H9 (cell line): ENCODE results near the gene LETM1. TPM values are rescaled to one million over a fixed set of nuclear protein-coding genes. Genes with fewer than 3 reads are reported as not detected.

Source experiments
- DNase-seq: peaks from one replicate; pipeline ENCODE4 v3.0.0-alpha.2; 2017
- H2AFZ ChIP-seq: one replicate; pipeline ENCODE4 v1.6.1; 2013; ENCODE audit warnings: mild to moderate bottlenecking, low read length, control low read depth, moderate library complexity
- H2AK5ac ChIP-seq: 2 replicates; pipeline ENCODE4 v1.6.1; 2013; ENCODE audit warnings: low read length, control low read depth, mixed read lengths; ENCODE audit not compliant: insufficient read length
- H2BK120ac ChIP-seq: one replicate; pipeline ENCODE4 v1.6.1; 2013; ENCODE audit warnings: low read depth, mild to moderate bottlenecking, low read length, control low read depth, inconsistent platforms; ENCODE audit not compliant: poor library complexity, severe bottlenecking
- H2BK12ac ChIP-seq: 2 replicates; pipeline ENCODE4 v1.6.1; 2013; ENCODE audit warnings: low read length, control low read depth, mixed read lengths, low read depth; ENCODE audit not compliant: insufficient read length
- H2BK15ac ChIP-seq: 2 replicates; pipeline ENCODE4 v1.6.1; 2013; ENCODE audit warnings: low read depth, low read length, control low read depth
- H2BK20ac ChIP-seq: one replicate; pipeline ENCODE4 v1.6.1; 2013; ENCODE audit warnings: low read depth, mild to moderate bottlenecking, low read length, control low read depth, inconsistent platforms; ENCODE audit not compliant: poor library complexity, severe bottlenecking
- H2BK5ac ChIP-seq: 2 replicates; pipeline ENCODE4 v1.6.1; 2013; ENCODE audit warnings: low read length, control low read depth, mixed read lengths; ENCODE audit not compliant: insufficient read length
- H3K14ac ChIP-seq: 2 replicates; pipeline ENCODE4 v1.6.1; 2013; ENCODE audit warnings: low read length, control low read depth; ENCODE audit not compliant: insufficient read depth
- H3K18ac ChIP-seq: 2 replicates; pipeline ENCODE4 v1.6.1; 2013; ENCODE audit warnings: low read depth, mild to moderate bottlenecking, mixed read lengths, low read length, control low read depth; ENCODE audit not compliant: insufficient read length
- H3K23ac ChIP-seq: 2 replicates; pipeline ENCODE4 v1.6.1; 2013; ENCODE audit warnings: low read length, control low read depth, mixed read lengths, low read depth; ENCODE audit not compliant: insufficient read length
- H3K23me2 ChIP-seq: 2 replicates; pipeline ENCODE4 v1.6.1; 2013; ENCODE audit warnings: low read depth, mild to moderate bottlenecking, mixed read lengths, low read length, control low read depth; ENCODE audit not compliant: insufficient read length, poor library complexity, severe bottlenecking
- H3K27ac ChIP-seq: 2 replicates; pipeline ENCODE4 v1.5.1; 2013; ENCODE audit warnings: low read length, control low read depth, mixed read lengths, low read depth; ENCODE audit not compliant: insufficient read length
- H3K27me3 ChIP-seq: 2 replicates; pipeline ENCODE4 v1.6.1; 2013; ENCODE audit warnings: low read length, control low read depth, inconsistent platforms; ENCODE audit not compliant: insufficient read depth
- H3K4ac ChIP-seq: 2 replicates; pipeline ENCODE4 v1.6.1; 2013; ENCODE audit warnings: low read depth, mild to moderate bottlenecking, control low read depth, inconsistent platforms, low read length, moderate library complexity
- H3K4me1 ChIP-seq: 2 replicates; pipeline ENCODE4 v1.6.1; 2013; ENCODE audit warnings: low read length, control low read depth, inconsistent platforms; ENCODE audit not compliant: insufficient read depth
- H3K4me2 ChIP-seq: 2 replicates; pipeline ENCODE4 v1.6.1; 2013; ENCODE audit warnings: low read length, control low read depth, mixed read lengths; ENCODE audit not compliant: insufficient read length, insufficient read depth
- H3K56ac ChIP-seq: 2 replicates; pipeline ENCODE4 v1.6.1; 2013; ENCODE audit warnings: low read depth, mild to moderate bottlenecking, mixed read lengths, low read length, control low read depth; ENCODE audit not compliant: insufficient read length
- H3K79me1 ChIP-seq: 2 replicates; pipeline ENCODE4 v1.6.1; 2013; ENCODE audit warnings: low read depth, mild to moderate bottlenecking, moderate library complexity, low read length, control low read depth, inconsistent platforms; ENCODE audit not compliant: insufficient read depth, poor library complexity, severe bottlenecking
- H3K79me2 ChIP-seq: 2 replicates; pipeline ENCODE4 v1.6.1; 2013; ENCODE audit warnings: low read length, control low read depth, inconsistent platforms; ENCODE audit not compliant: insufficient read depth
- H3K9ac ChIP-seq: 2 replicates; pipeline ENCODE4 v1.6.1; 2013; ENCODE audit warnings: low read length, control low read depth, mixed read lengths; ENCODE audit not compliant: insufficient read length; ENCODE audit errors: extremely low read depth
- H3K9me3 ChIP-seq: one replicate; pipeline ENCODE4 v1.6.1; 2013; ENCODE audit warnings: low read depth, low read length, inconsistent platforms; ENCODE audit not compliant: control insufficient read depth
- H3T11ph ChIP-seq: one replicate; pipeline ENCODE4 v1.6.1; 2013; ENCODE audit warnings: mild to moderate bottlenecking, low read length, control low read depth, inconsistent platforms
- H4K20me1 ChIP-seq: one replicate; pipeline ENCODE4 v1.6.1; 2013; ENCODE audit not compliant: control insufficient read depth, insufficient read length, insufficient read depth
- H4K5ac ChIP-seq: 2 replicates; pipeline ENCODE4 v1.6.1; 2013; ENCODE audit warnings: low read depth, mild to moderate bottlenecking, mixed read lengths, low read length, control low read depth; ENCODE audit not compliant: insufficient read length
- H4K8ac ChIP-seq: replicated peaks from 2 replicates; pipeline ENCODE4 v1.6.1; 2013; ENCODE audit warnings: low read length, control low read depth, mixed read lengths, low read depth; ENCODE audit not compliant: insufficient read length
- H4K91ac ChIP-seq: 2 replicates; pipeline ENCODE4 v1.6.1; 2013; ENCODE audit warnings: low read depth, mild to moderate bottlenecking, moderate library complexity, mixed read lengths, low read length, control low read depth; ENCODE audit not compliant: insufficient read length
- H3K27ac Mint-ChIP-seq, 3 experiments: 2 replicates in 2 of 3; 3 replicates in 1 of 3; pipeline ENCODE4 v1.8.0; 2020 to 2021; ENCODE audit warnings: mixed read lengths in 3 of 3, mild to moderate bottlenecking in 1 of 3, moderate library complexity in 1 of 3
- H3K27me3 Mint-ChIP-seq: 2 replicates; pipeline ENCODE4 v1.8.0; 2021; ENCODE audit warnings: low read depth, mild to moderate bottlenecking, moderate library complexity, mixed read lengths
- H3K36me3 Mint-ChIP-seq, 3 experiments: 2 replicates in 2 of 3; 3 replicates in 1 of 3; pipeline ENCODE4 v1.8.0; 2020 to 2021; ENCODE audit warnings: low read depth in 3 of 3, mixed read lengths in 3 of 3; ENCODE audit not compliant: insufficient read depth in 1 of 3
- H3K4me1 Mint-ChIP-seq, 2 experiments: 2 replicates each; pipeline ENCODE4 v1.8.0; 2020; ENCODE audit warnings: mixed read lengths in 2 of 2
- H3K4me3 Mint-ChIP-seq, 2 experiments: 2 replicates in 1 of 2; 3 replicates in 1 of 2; pipeline ENCODE4 v1.8.0; 2020 to 2021; ENCODE audit warnings: mild to moderate bottlenecking in 2 of 2, mixed read lengths in 2 of 2, moderate library complexity in 1 of 2
- H3K9me3 Mint-ChIP-seq, 2 experiments: 2 replicates in 1 of 2; 3 replicates in 1 of 2; pipeline ENCODE4 v1.8.0; 2020; ENCODE audit warnings: mild to moderate bottlenecking in 2 of 2, mixed read lengths in 2 of 2, moderate library complexity in 1 of 2
- CTCF ChIP-seq: fragments of 200-600 bp; sonication (generic); conservative IDR thresholded peaks from 3 replicates; pipeline ENCODE4 v1.8.0; 2021; ENCODE audit warnings: antibody characterized with exemption, mild to moderate bottlenecking
- WGBS: extraction: QIAGEN DNeasy Blood & Tissue Kit; methylation state at CpG from one replicate; pipeline ENCODE4 v1.1.7; 2013; ENCODE audit warnings: missing lambda C conversion rate, low lambda C conversion rate, mixed read lengths; ENCODE audit not compliant: insufficient read length; ENCODE audit errors: extremely low coverage; 5-methylcytosine and 5-hydroxymethylcytosine counted together
- total RNA-seq: library from RNA; stranded (reverse); gene quantifications from 2 replicates; pipeline ENCODE4 v1.2.1, GENCODE V29; 2021

Gene LETM1
- total RNA-seq, 1 experiment from 2014 or later, result 43.4 TPM

- no peak overlapping the region for H3K4me2 ChIP-seq
- Mint-ChIP-seq H3K4me1 (no peaks in the 10 kb centered on the region), H3K27me3 (no peaks in the 10 kb centered on the region; the same call in 1 of the 2 replicates), H3K9me3 (no peaks in the 10 kb centered on the region), H3K36me3 (peaks cover 1 to 44% (median 39%) of the 10 kb centered on the region in 3 experiments; a peak in 5 of 7 replicates), H3K4me3 (no peak overlapping the region), H3K27ac (no peak overlapping the region)
- H3K23me2 ChIP-seq, result no peaks in the 10 kb centered on the region
- no peaks in the 10 kb centered on the region for H3K4me1 ChIP-seq
- H3K23ac ChIP-seq, result no peak overlapping the region
- no peak overlapping the region for H2BK20ac ChIP-seq
- H3K79me1 ChIP-seq, result no peaks in the 10 kb centered on the region
- no peaks in the 10 kb centered on the region for H3K27me3 ChIP-seq
- no peak overlapping the region for H3K56ac ChIP-seq
- no peaks in the 10 kb centered on the region for H3K9me3 ChIP-seq
- H2BK12ac ChIP-seq, result no peak overlapping the region
- peak; percentile 59 for DNase-seq
- no peak overlapping the region for H2AFZ ChIP-seq
- no peak overlapping the region for H3K4ac ChIP-seq
- H4K5ac ChIP-seq, result no peak overlapping the region
- TF ChIP-seq CTCF, result no peak
- no peaks in the 10 kb centered on the region for H3K79me2 ChIP-seq
- no peak overlapping the region for H3K9ac ChIP-seq
- no peak overlapping the region for H2BK5ac ChIP-seq
- H3T11ph ChIP-seq, result no peak overlapping the region
- H3K27ac ChIP-seq, result no peak overlapping the region
- H4K8ac ChIP-seq, result no peak overlapping the region
- no peak overlapping the region for H4K91ac ChIP-seq
- H3K18ac ChIP-seq, result no peak overlapping the region
- no peak overlapping the region; the same call in 1 of the 2 replicates for H3K14ac ChIP-seq
- H2AK5ac ChIP-seq, result no peak overlapping the region
- no peak overlapping the region for H2BK15ac ChIP-seq
- no CpG with 5 or more reads among the region's 71 CpGs for WGBS
- H4K20me1 ChIP-seq, result no peaks in the 10 kb centered on the region
- no peak overlapping the region for H2BK120ac ChIP-seq
Observed at GRCh38 chr4:1802720-1803522, 53.0 kb downstream of the LETM1 start.
